ENCODE results near the gene EXOC2.

Gene EXOC2

DNA sequence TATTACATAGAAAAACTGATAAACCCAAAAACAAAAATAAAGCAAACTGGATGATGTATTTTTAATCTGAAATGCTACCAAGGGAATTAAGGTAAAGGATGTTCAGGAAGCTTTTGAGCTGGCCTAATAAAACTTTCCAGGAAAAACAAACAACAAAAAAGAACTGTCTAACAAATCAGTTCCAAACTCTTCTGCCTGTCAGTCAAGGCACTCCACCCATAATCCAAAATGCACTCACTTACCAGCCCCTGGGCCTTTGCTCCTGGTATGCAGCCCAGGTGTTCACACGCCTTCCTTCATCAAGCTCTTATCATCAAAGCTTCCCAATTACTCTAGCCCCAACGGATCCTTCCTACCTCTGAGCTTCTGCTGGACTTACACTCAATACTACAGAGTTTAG, 3.7 kb downstream of the EXOC2 start:
- Histone ChIP-seq H3K27me3 (ENCODE audit: control insufficient read depth, insufficient read depth, low read length) (no peaks in the 10 kb centered on the region), H3K4me1 (ENCODE audit: control insufficient read depth, insufficient read depth, low read length) (peaks cover 33% of the 10 kb centered on the region), H3K9me3 (ENCODE audit: control insufficient read depth, insufficient read depth, low read length) (no peaks in the 10 kb centered on the region), H3K9ac (ENCODE audit: low read depth, low read length) (no peak overlapping the region), H3K4me3 (ENCODE audit: low read depth, low read length) (no peak overlapping the region), H3K36me3 (ENCODE audit: control insufficient read depth, insufficient read depth, low read length) (peaks cover 2% of the 10 kb centered on the region)

DNA sequence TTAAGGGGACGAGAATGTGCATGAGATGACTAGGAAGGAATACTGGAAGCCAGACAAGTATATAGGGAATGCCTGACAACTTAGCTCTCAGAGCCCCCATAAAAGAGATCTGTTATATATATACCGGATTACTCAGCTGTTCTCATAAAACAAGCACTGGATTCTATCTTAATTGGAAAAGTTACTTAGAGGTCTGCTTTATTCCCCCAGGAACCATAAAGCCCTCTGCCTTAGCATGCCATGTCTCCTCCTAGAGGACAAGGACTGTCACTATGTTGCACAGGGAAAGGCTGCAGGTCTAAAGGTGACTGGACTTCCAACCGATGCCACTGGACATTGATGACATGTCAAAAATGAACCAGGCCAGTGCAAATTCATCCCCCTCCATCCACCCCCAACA, 6.4 kb downstream of the EXOC2 start:
- Histone ChIP-seq H3K9ac (ENCODE audit: low read depth, low read length) (no peak overlapping the region), H3K4me1 (ENCODE audit: control insufficient read depth, insufficient read depth, low read length) (peaks cover 47% of the 10 kb centered on the region), H3K4me3 (ENCODE audit: low read depth, low read length) (no peak overlapping the region)

DNA sequence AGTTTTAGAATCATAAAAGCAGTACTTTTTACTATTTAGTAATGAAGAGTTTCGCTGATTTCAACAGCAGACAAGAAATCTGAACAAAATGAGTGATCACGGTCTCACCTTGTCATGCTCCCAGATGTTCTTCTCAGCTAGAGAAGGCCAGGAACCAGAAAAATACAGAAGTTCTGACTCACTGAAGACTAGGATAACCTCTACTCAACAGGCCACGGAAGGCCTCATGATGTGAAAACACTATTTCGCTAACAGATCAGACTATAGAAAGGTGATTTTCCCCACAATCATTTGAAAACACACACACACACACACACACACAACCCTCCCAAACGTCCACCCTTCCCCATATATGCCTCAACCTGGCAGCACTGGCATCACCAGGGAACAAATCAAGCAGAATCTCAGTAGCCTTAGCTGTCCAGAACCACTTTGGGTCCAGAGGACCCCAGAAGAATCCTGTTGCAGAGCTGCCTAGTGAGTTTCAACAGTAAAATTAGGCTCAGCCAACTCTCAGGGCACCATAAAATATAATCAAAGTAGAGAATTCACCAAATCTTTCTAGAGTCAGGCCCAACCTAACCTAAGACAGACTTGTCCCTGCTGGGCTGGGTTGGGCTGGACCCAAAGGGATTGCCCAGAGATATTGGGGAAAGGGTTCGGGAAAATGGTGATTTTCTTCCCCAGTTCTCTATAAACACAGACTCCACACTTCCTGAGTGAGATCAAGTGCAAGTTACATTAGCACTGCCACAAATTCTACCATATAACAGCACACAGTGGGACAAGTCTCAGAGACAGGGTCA, 7.9 kb downstream of the EXOC2 start:
- Histone ChIP-seq H3K4me1 (ENCODE audit: control insufficient read depth, insufficient read depth, low read length) (peaks cover 50% of the 10 kb centered on the region), H3K9me3 (ENCODE audit: control insufficient read depth, insufficient read depth, low read length) (no peaks in the 10 kb centered on the region), H3K36me3 (ENCODE audit: control insufficient read depth, insufficient read depth, low read length) (no peaks in the 10 kb centered on the region), H3K27me3 (ENCODE audit: control insufficient read depth, insufficient read depth, low read length) (no peaks in the 10 kb centered on the region), H3K4me3 (ENCODE audit: low read depth, low read length) (no peak overlapping the region), H3K9ac (ENCODE audit: low read depth, low read length) (no peak overlapping the region)

More for the DNA sequence above, 6.4 kb downstream of the EXOC2 start:
- H3K36me3 ChIP-seq (ENCODE audit: control insufficient read depth, insufficient read depth, low read length) = no peaks in the 10 kb centered on the region
- no peaks in the 10 kb centered on the region for H3K9me3 ChIP-seq (ENCODE audit: control insufficient read depth, insufficient read depth, low read length)
- H3K27me3 ChIP-seq (ENCODE audit: control insufficient read depth, insufficient read depth, low read length) = no peaks in the 10 kb centered on the region

DNA sequence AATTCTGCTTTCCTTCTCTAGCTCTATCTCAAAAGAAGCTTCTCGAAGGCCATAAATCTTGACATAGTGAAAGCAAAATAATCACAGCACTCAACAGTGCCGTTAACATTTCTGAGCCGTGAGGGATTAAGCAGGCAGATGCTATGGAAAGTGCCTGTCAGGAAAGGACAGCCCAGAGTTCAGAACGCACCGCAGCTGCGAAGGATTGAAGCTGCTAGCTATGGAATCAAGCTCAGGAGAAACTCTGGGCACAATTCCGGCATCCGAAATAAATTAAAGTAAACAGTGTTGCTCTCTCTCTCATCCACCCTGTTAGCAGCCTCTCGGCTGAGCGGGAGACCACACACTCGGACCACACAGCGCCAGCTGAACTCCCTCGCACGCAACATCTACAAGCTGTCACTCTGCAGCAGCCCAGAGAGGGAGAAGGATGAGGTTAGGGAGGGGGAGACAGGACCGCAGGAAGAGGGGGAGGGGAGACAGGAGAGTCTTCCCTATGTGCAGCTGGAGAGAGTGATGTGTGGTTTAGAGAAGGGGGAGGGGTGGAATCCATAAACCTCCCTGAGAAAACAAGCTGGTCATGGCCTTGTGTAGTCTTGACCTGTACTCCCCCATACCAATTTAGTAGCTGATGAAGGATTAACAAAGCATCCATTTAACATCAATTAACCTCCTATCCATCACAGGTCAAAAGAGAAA, 9.0 kb downstream of the EXOC2 start:
- Histone ChIP-seq H3K27me3 (ENCODE audit: control insufficient read depth, insufficient read depth, low read length) (no peaks in the 10 kb centered on the region), H3K9ac (ENCODE audit: low read depth, low read length) (no peak overlapping the region), H3K9me3 (ENCODE audit: control insufficient read depth, insufficient read depth, low read length) (no peaks in the 10 kb centered on the region), H3K36me3 (ENCODE audit: control insufficient read depth, insufficient read depth, low read length) (no peaks in the 10 kb centered on the region), H3K4me1 (ENCODE audit: control insufficient read depth, insufficient read depth, low read length) (peaks cover 51% of the 10 kb centered on the region), H3K4me3 (ENCODE audit: low read depth, low read length) (peak overlapping the region; percentile 19)

DNA sequence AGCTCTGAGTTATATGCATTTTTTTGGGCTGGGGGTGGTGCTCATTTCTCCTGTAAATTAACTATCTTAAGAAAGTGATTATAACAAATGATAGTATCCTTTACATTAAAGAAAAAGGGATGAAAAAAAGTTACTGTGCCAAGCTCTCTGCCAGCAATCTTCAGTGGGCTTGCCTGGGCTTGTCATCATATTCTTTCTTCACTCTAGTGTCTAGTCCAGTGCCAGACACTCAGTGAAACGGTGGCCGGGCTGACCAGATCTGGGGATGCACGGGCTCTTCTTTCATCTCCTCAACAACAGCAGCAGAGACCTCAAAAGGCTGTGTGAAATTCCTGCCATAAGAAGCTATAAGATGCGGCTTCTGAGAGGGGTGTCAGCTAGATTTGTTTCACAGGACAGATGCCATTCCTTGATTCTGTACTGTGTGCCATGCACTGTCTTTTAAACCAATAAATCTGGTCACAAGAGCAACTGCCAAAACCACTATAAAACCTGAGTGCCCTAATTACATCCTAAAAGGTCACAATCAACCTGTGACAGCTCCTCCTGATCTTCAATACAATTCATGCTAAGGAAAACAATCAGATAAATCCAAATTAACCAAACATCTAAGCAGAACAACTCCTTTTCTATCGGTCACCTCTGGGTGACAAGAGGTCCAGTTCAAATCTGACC, 12.1 kb downstream of the EXOC2 start:
- H3K36me3 ChIP-seq (ENCODE audit: control insufficient read depth, insufficient read depth, low read length) = no peaks in the 10 kb centered on the region
- no peak overlapping the region for H3K4me3 ChIP-seq (ENCODE audit: low read depth, low read length)
- H3K27me3 ChIP-seq (ENCODE audit: control insufficient read depth, insufficient read depth, low read length) = no peaks in the 10 kb centered on the region
- peaks cover 3% of the 10 kb centered on the region for H3K9me3 ChIP-seq (ENCODE audit: control insufficient read depth, insufficient read depth, low read length)
- peaks cover 43% of the 10 kb centered on the region for H3K4me1 ChIP-seq (ENCODE audit: control insufficient read depth, insufficient read depth, low read length)
- peak overlapping the region; percentile 61 for H3K9ac ChIP-seq (ENCODE audit: low read depth, low read length)

DNA sequence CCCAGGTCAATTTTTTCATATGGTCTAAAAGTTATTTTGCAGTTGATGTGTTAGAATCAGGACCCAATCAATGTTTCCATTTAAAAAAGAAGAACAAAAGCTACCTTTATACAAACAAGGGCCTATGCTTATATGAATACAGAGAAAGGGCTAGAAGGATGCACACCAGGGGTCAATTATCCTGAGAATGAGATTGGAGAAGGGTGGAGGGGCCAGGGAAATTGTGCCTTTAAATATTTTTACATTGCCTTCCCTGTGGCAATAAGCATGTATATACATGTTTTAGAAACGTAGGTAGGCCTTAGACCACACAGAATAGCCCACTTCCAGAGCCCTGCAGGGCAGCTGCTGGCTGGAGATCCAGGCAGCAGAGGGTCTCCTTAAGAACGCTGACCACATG, 12.7 kb downstream of the EXOC2 start:
- H3K36me3 ChIP-seq (ENCODE audit: control insufficient read depth, insufficient read depth, low read length) = no peaks in the 10 kb centered on the region
- H3K4me1 ChIP-seq (ENCODE audit: control insufficient read depth, insufficient read depth, low read length) = peaks cover 41% of the 10 kb centered on the region
- no peak overlapping the region for H3K9ac ChIP-seq (ENCODE audit: low read depth, low read length)
- H3K9me3 ChIP-seq (ENCODE audit: control insufficient read depth, insufficient read depth, low read length) = peaks cover 3% of the 10 kb centered on the region
- no peaks in the 10 kb centered on the region for H3K27me3 ChIP-seq (ENCODE audit: control insufficient read depth, insufficient read depth, low read length)
- no peak overlapping the region for H3K4me3 ChIP-seq (ENCODE audit: low read depth, low read length)

DNA sequence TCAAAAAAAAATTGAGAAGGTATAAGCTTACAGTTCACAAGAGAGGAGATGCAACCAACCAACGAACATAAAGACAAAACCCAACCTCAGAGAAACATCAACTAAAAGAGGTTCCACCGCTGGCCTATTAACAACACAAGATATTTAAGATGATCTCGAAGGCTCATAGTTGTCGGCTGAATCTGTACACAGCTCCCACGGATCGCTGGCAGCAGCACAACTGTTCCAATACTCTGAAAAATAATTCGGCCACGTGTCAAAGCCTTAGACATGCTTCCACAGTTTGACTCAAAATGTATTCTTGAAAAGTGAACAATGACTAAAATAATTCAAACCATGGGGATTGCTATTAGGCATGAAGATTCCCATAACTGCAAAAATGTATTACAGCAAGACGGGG, 13.7 kb downstream of the EXOC2 start:
- peaks cover 42% of the 10 kb centered on the region for H3K4me1 ChIP-seq (ENCODE audit: control insufficient read depth, insufficient read depth, low read length)
- H3K27me3 ChIP-seq (ENCODE audit: control insufficient read depth, insufficient read depth, low read length) = no peaks in the 10 kb centered on the region
- no peak overlapping the region for H3K4me3 ChIP-seq (ENCODE audit: low read depth, low read length)
- H3K9me3 ChIP-seq (ENCODE audit: control insufficient read depth, insufficient read depth, low read length) = peaks cover 3% of the 10 kb centered on the region
- H3K9ac ChIP-seq (ENCODE audit: low read depth, low read length) = no peak overlapping the region
- H3K36me3 ChIP-seq (ENCODE audit: control insufficient read depth, insufficient read depth, low read length) = no peaks in the 10 kb centered on the region

DNA sequence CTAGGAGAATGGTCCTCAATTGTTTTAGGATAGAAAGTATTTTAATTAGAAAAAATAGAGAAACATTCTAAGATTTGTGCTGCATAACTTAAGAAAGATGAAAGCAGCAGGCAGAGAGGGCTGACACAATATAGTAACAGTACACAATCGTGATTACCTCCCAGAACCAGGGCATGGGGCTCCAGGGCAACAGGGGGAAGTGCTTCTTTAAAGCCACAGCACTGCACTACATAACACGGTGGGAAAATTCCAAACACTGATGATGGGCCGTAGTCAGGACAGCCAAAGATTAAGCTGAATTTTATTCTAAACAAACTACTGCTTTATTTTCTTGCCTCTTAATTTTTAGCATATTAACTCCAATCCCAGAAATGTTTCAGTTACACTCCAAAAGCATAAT, 14.4 kb downstream of the EXOC2 start:
- H3K9me3 ChIP-seq (ENCODE audit: control insufficient read depth, insufficient read depth, low read length) = peaks cover 3% of the 10 kb centered on the region
- no peak overlapping the region for H3K9ac ChIP-seq (ENCODE audit: low read depth, low read length)
- no peak overlapping the region for H3K4me3 ChIP-seq (ENCODE audit: low read depth, low read length)
- H3K36me3 ChIP-seq (ENCODE audit: control insufficient read depth, insufficient read depth, low read length) = no peaks in the 10 kb centered on the region
- H3K4me1 ChIP-seq (ENCODE audit: control insufficient read depth, insufficient read depth, low read length) = peaks cover 42% of the 10 kb centered on the region
- no peaks in the 10 kb centered on the region for H3K27me3 ChIP-seq (ENCODE audit: control insufficient read depth, insufficient read depth, low read length)

DNA sequence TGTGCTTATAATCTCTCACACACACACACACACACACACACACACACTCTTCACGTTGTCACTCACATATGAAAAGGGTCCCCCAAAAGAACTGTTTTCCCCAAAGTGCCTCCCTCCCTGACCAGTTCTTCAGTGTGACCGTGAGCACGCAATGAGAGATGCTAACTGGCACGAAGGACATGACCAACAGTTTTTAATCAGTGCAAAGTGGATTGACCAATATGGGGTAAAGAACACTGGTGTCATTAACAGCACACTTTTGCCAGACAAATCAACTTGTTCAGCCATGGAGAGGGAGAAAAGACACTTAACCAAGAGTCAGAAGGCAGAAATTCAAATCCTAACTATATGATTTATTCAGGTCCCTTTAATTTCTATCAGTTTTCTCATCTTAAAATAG, 15.0 kb downstream of the EXOC2 start:
- Histone ChIP-seq H3K36me3 (ENCODE audit: control insufficient read depth, insufficient read depth, low read length) (no peaks in the 10 kb centered on the region), H3K9ac (ENCODE audit: low read depth, low read length) (no peak overlapping the region), H3K4me1 (ENCODE audit: control insufficient read depth, insufficient read depth, low read length) (peaks cover 36% of the 10 kb centered on the region)

DNA sequence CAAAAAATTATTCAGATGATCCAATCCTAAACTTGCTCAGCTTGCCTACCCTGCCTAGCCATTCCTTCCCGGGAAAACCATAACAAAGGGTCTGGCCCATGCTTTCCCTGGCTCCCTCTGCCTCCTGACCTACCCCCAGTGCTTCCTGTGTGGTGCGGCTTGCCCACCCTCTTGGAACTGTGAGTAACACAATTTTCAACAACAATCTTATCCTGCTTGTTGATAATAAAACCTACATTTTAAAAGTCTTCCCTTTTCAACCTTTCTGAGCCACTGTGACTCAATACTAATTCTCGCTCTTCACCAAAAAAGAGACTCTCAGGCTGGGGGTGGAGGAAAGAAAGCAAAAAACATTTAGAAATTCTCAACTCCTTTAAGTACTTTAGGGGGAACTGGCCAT, 18.0 kb downstream of the EXOC2 start:
- H3K4me1 ChIP-seq (ENCODE audit: control insufficient read depth, insufficient read depth, low read length) = peaks cover 14% of the 10 kb centered on the region
- H3K9ac ChIP-seq (ENCODE audit: low read depth, low read length) = no peak overlapping the region
- peaks cover 9% of the 10 kb centered on the region for H3K9me3 ChIP-seq (ENCODE audit: control insufficient read depth, insufficient read depth, low read length)
- H3K27me3 ChIP-seq (ENCODE audit: control insufficient read depth, insufficient read depth, low read length) = no peaks in the 10 kb centered on the region
- H3K36me3 ChIP-seq (ENCODE audit: control insufficient read depth, insufficient read depth, low read length) = no peaks in the 10 kb centered on the region
- no peak overlapping the region for H3K4me3 ChIP-seq (ENCODE audit: low read depth, low read length)

More for the DNA sequence above, 15.0 kb downstream of the EXOC2 start:
- H3K4me3 ChIP-seq (ENCODE audit: low read depth, low read length) = no peak overlapping the region
- H3K9me3 ChIP-seq (ENCODE audit: control insufficient read depth, insufficient read depth, low read length) = peaks cover 3% of the 10 kb centered on the region
- no peaks in the 10 kb centered on the region for H3K27me3 ChIP-seq (ENCODE audit: control insufficient read depth, insufficient read depth, low read length)

DNA sequence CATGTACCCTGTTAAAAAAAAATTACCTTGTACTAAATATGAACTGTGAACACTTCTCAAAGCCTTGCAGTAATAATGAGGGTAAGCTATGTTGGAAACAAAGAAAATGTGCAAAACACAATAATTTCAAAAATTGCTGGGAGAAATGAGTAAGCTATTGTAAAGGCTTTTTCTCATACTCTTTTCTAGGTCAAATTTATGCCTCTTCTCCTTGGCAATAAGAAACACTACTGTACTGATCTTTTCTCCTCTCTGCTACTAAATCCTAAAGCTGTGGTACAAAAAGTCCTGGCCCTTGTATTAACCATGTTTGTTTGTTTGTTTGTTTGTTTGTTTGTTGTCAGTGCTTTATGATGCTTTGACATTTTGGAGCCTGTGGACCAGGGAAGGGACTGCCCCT, 18.5 kb downstream of the EXOC2 start:
- H3K36me3 ChIP-seq (ENCODE audit: control insufficient read depth, insufficient read depth, low read length) = peaks cover 3% of the 10 kb centered on the region
- no peaks in the 10 kb centered on the region for H3K27me3 ChIP-seq (ENCODE audit: control insufficient read depth, insufficient read depth, low read length)
- H3K4me3 ChIP-seq (ENCODE audit: low read depth, low read length) = no peak overlapping the region
- peaks cover 9% of the 10 kb centered on the region for H3K4me1 ChIP-seq (ENCODE audit: control insufficient read depth, insufficient read depth, low read length)
- H3K9ac ChIP-seq (ENCODE audit: low read depth, low read length) = no peak overlapping the region
- H3K9me3 ChIP-seq (ENCODE audit: control insufficient read depth, insufficient read depth, low read length) = peaks cover 9% of the 10 kb centered on the region
